D721Med (cell line): ENCODE results near the gene COX19.

Source experiments
- DNase-seq: peaks from one replicate; pipeline ENCODE4 v3.0.0; 2011; ENCODE audit warnings: low spot score; ENCODE audit not compliant: insufficient read length
- FAIRE-seq: peaks from 2 replicates; lab custom pipeline; 2011; peaks lifted over from hg19 to GRCh38; lab: Jason Lieb, UNC
- CTCF ChIP-seq: IDR thresholded peaks from 2 replicates; pipeline ENCODE4 v1.5.1; 2012; ENCODE audit warnings: mild to moderate bottlenecking, control low read depth; ENCODE audit not compliant: insufficient read depth; ENCODE audit errors: missing control alignments

Gene COX19

GRCh38 chr7:922334-923107 lies 52.8 kb downstream of the COX19 start:
- FAIRE-seq (no peak), DNase-seq (no peak)
- TF ChIP-seq CTCF, result no peak

GRCh38 chr7:921581-922333 lies 53.6 kb downstream of the COX19 start:
- FAIRE-seq (no peak), DNase-seq (no peak)
- TF ChIP-seq CTCF, result no peak

GRCh38 chr7:921071-921461 lies 54.3 kb downstream of the COX19 start:
- FAIRE-seq, result no peak
- no peak for TF ChIP-seq CTCF
- DNase-seq, result no peak

GRCh38 chr7:920351-921070 lies 54.8 kb downstream of the COX19 start:
- no peak for FAIRE-seq
- no peak for TF ChIP-seq CTCF

GRCh38 chr7:919924-920341 lies 55.4 kb downstream of the COX19 start:
- no peak for DNase-seq
- FAIRE-seq, result no peak
- no peak for TF ChIP-seq CTCF

More at GRCh38 chr7:920351-921070, 54.8 kb downstream of the COX19 start:
- DNase-seq, result no peak

- DNase-seq (no peak), FAIRE-seq (no peak)
- TF ChIP-seq CTCF, result no peak
Observed at GRCh38 chr7:919114-919442, 56.3 kb downstream of the COX19 start.
